ENCODE data around the gene TBL1XR1.
"Not testable (repeated sequence)": the region's sequence is repeated elsewhere in the genome, so short reads cannot be mapped to it uniquely, and the experiment has no call there.

TBL1XR1 gene

GRCh38 chr3:177005718-177006405 is 191.4 kb downstream of the TBL1XR1 start:
- no peak for TF ChIP-seq CTCF (IDR thresholded peaks at IDR 0.05; ENCODE audit: insufficient read depth, low read length, poor library complexity, severe bottlenecking)
- DNase-seq (ENCODE audit: extremely low read depth, insufficient read length): no peak
- Histone ChIP-seq H3K36me3 (ENCODE audit: control insufficient read depth, insufficient read depth, low read length) (no peaks in the 10 kb centered on the region), H3K4me3 (replicated peaks; ENCODE audit: low read depth, low read length) (no peak overlapping the region), H3K27me3 (replicated peaks; ENCODE audit: control insufficient read depth, insufficient read depth, low read length) (no peaks in the 10 kb centered on the region)

GRCh38 chr3:177000159-177000558 is 197.1 kb downstream of the TBL1XR1 start:
- H3K4me3 ChIP-seq (replicated peaks; ENCODE audit: low read depth, low read length); H3K27me3 ChIP-seq (replicated peaks; ENCODE audit: control insufficient read depth, insufficient read depth, low read length); DNase-seq (ENCODE audit: extremely low read depth, insufficient read length): not testable (repeated sequence)

GRCh38 chr3:176995946-176996345 is 201.3 kb downstream of the TBL1XR1 start:
- no peaks in the 10 kb centered on the region for H3K36me3 ChIP-seq (ENCODE audit: control insufficient read depth, insufficient read depth, low read length)
- H3K27me3 ChIP-seq (replicated peaks; ENCODE audit: control insufficient read depth, insufficient read depth, low read length): no peaks in the 10 kb centered on the region
- TF ChIP-seq CTCF (IDR thresholded peaks at IDR 0.05; ENCODE audit: insufficient read depth, low read length, poor library complexity, severe bottlenecking): no peak
- DNase-seq (ENCODE audit: extremely low read depth, insufficient read length): no peak
- no peak overlapping the region for H3K4me3 ChIP-seq (replicated peaks; ENCODE audit: low read depth, low read length)

More at GRCh38 chr3:177000159-177000558, 197.1 kb downstream of the TBL1XR1 start:
- H3K36me3 ChIP-seq (ENCODE audit: control insufficient read depth, insufficient read depth, low read length): not testable (repeated sequence)

GRCh38 chr3:176994891-176995781 is 202.1 kb downstream of the TBL1XR1 start:
- no peak overlapping the region for H3K4me3 ChIP-seq (replicated peaks; ENCODE audit: low read depth, low read length)
- TF ChIP-seq CTCF (IDR thresholded peaks at IDR 0.05; ENCODE audit: insufficient read depth, low read length, poor library complexity, severe bottlenecking): no peak
- H3K27me3 ChIP-seq (replicated peaks; ENCODE audit: control insufficient read depth, insufficient read depth, low read length): no peaks in the 10 kb centered on the region
- DNase-seq (ENCODE audit: extremely low read depth, insufficient read length): no peak
- no peaks in the 10 kb centered on the region for H3K36me3 ChIP-seq (ENCODE audit: control insufficient read depth, insufficient read depth, low read length)

- no peaks in the 10 kb centered on the region for H3K27me3 ChIP-seq (replicated peaks; ENCODE audit: control insufficient read depth, insufficient read depth, low read length)
- H3K36me3 ChIP-seq (ENCODE audit: control insufficient read depth, insufficient read depth, low read length): no peaks in the 10 kb centered on the region
- DNase-seq (ENCODE audit: extremely low read depth, insufficient read length): no peak
- TF ChIP-seq CTCF (IDR thresholded peaks at IDR 0.05; ENCODE audit: insufficient read depth, low read length, poor library complexity, severe bottlenecking): no peak
- no peak overlapping the region for H3K4me3 ChIP-seq (replicated peaks; ENCODE audit: low read depth, low read length)
Measured at GRCh38 chr3:176994393-176994792, 202.9 kb downstream of the TBL1XR1 start.

- Histone ChIP-seq H3K36me3 (ENCODE audit: control insufficient read depth, insufficient read depth, low read length) (no peaks in the 10 kb centered on the region), H3K27me3 (replicated peaks; ENCODE audit: control insufficient read depth, insufficient read depth, low read length) (no peaks in the 10 kb centered on the region), H3K4me3 (replicated peaks; ENCODE audit: low read depth, low read length) (no peak overlapping the region)
- no peak for DNase-seq (ENCODE audit: extremely low read depth, insufficient read length)
- no peak for TF ChIP-seq CTCF (IDR thresholded peaks at IDR 0.05; ENCODE audit: insufficient read depth, low read length, poor library complexity, severe bottlenecking)
Measured at GRCh38 chr3:176992978-176993377, 204.3 kb downstream of the TBL1XR1 start.

All from GM06990 (cell line).